ENCODE results near the gene LRRN3.

DNA sequence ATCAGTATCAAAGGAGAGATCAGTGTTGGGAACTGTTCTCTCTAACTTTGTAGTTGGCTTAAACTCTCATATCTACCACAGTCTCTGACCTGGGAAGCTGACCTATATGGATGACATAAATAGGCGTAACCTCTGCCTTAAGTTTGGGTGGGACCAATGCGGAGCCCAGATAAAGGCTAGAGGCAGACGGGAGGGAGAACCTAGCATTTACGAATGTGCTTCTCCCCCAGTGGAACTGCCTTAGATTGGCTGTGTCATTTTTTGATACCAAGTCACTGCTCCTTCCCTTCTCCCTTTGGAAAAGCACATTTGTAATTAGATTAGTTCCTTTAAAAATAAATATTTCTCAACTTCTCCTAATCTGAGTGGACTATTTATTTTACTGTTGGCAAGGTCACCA is 23.7 kb upstream of the LRRN3 start:
- TF ChIP-seq, protein P1, sequence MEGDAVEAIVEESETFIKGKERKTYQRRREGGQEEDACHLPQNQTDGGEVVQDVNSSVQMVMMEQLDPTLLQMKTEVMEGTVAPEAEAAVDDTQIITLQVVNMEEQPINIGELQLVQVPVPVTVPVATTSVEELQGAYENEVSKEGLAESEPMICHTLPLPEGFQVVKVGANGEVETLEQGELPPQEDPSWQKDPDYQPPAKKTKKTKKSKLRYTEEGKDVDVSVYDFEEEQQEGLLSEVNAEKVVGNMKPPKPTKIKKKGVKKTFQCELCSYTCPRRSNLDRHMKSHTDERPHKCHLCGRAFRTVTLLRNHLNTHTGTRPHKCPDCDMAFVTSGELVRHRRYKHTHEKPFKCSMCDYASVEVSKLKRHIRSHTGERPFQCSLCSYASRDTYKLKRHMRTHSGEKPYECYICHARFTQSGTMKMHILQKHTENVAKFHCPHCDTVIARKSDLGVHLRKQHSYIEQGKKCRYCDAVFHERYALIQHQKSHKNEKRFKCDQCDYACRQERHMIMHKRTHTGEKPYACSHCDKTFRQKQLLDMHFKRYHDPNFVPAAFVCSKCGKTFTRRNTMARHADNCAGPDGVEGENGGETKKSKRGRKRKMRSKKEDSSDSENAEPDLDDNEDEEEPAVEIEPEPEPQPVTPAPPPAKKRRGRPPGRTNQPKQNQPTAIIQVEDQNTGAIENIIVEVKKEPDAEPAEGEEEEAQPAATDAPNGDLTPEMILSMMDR (IDR thresholded peaks at IDR 0.05; ENCODE audit: borderline replicate concordance, extremely low read depth, low read length, poor library complexity, severe bottlenecking) = no peak
- no peak for TF ChIP-seq EZH2 (IDR thresholded peaks at IDR 0.05; ENCODE audit: borderline replicate concordance, low read depth, low read length, severe bottlenecking)
